HCT116 (cell line): ENCODE data around the gene PACS2. TPM values are rescaled to one million over a fixed set of nuclear protein-coding genes. Genes with fewer than 3 reads are reported as not detected.

Source experiments
- ATAC-seq: fragments of 200-7000 bp; cut with Tn5 transposase; 2 replicates; pipeline ENCODE4 v1.9.1; 2020; ENCODE audit warnings: mild to moderate bottlenecking, moderate library complexity
- BruUV-seq: library from RNA; stranded (reverse); fragments of 400-500 nt; replicated peaks from 2 replicates; lab custom pipeline; 2021; lab: Mats Ljungman, UMichigan
- CTCF ChIA-PET: fragments of 300-600 bp; sonication (Branson Sonifier 250); formaldehyde crosslinking; loops from one replicate; lab custom pipeline; 2021; ENCODE audit warnings: antibody characterized with exemption; lab: Charles Lee
- POLR2A ChIA-PET: fragments of 300-600, 350-600 bp; sonication (Branson Sonifier 250); formaldehyde crosslinking; loops from one replicate; lab custom pipeline; 2021; ENCODE audit warnings: antibody characterized with exemption; lab: Charles Lee
- RAD21 ChIA-PET, 2 experiments: fragments of 300-600 bp; sonication (Branson Sonifier 250); formaldehyde crosslinking; loops; one replicate each; lab custom pipeline; 2023; ENCODE audit warnings: low total read pairs in 2 of 2; ENCODE audit not compliant: uncharacterized antibody in 2 of 2, unreplicated experiment in 2 of 2, low non-redundant PET in 1 of 2; lab: Charles Lee
- DNase-seq: peaks from one replicate; pipeline ENCODE4 v3.0.0-alpha.2; 2010; ENCODE audit warnings: low read depth, low spot score
- H2AFZ ChIP-seq: fragments of 200-600 bp; shearing (Covaris generic), sonication (generic); 2 replicates; pipeline ENCODE4 v1.6.1; 2017; ENCODE audit warnings: low read depth, mixed run types, mixed read lengths, antibody characterized with exemption, low read length; ENCODE audit not compliant: poor library complexity, severe bottlenecking
- H3K27ac ChIP-seq: 2 replicates; pipeline ENCODE4 v1.5.1; 2012; ENCODE audit warnings: low read depth, low read length
- H3K27me3 ChIP-seq: fragments of 200-600 bp; sonication (generic); 2 replicates; pipeline ENCODE4 v1.6.1; 2016; ENCODE audit warnings: mixed run types, low read length, mixed read lengths; ENCODE audit not compliant: insufficient read depth
- H3K36me3 ChIP-seq, 2 experiments: fragments of 200-500 bp in 1 of 2; fragments of 200-600 bp in 1 of 2; sonication (Bioruptor generic) in 1 of 2; sonication (generic) in 1 of 2; 2 replicates each; pipeline versions ENCODE4 v1.5.1 to v1.6.1; 2014 to 2016; ENCODE audit warnings: low read length in 2 of 2, inconsistent platforms in 1 of 2, mixed read lengths in 1 of 2, mixed run types in 1 of 2; ENCODE audit not compliant: insufficient read depth in 2 of 2, control insufficient read depth in 1 of 2
- H3K4me1 ChIP-seq, 2 experiments: fragments of 200-600 bp in 1 of 2; sonication (generic) in 1 of 2; 2 replicates each; pipeline versions ENCODE4 v1.5.1 to v1.6.1; 2012 to 2017; ENCODE audit warnings: low read length in 2 of 2, inconsistent platforms in 1 of 2, mild to moderate bottlenecking in 1 of 2, mixed read lengths in 1 of 2, mixed run types in 1 of 2, moderate library complexity in 1 of 2; ENCODE audit not compliant: insufficient read depth in 2 of 2, control insufficient read depth in 1 of 2
- H3K4me2 ChIP-seq: fragments of 200-600 bp; sonication (generic); 2 replicates; pipeline ENCODE4 v1.6.1; 2017; ENCODE audit warnings: mixed run types, low read length, mixed read lengths
- H3K4me3 ChIP-seq, 2 experiments: fragments of 200-600 bp in 1 of 2; sonication (generic) in 1 of 2; replicated peaks in 1 of 2; 2 replicates each; pipeline ENCODE4 v1.5.1; 2011 to 2016; ENCODE audit warnings: low read length in 2 of 2, control low read depth in 1 of 2, low read depth in 1 of 2, mild to moderate bottlenecking in 1 of 2, mixed read lengths in 1 of 2, mixed run types in 1 of 2
- H3K79me2 ChIP-seq: fragments of 200-600 bp; sonication (generic); 2 replicates; pipeline ENCODE4 v1.6.1; 2017; ENCODE audit warnings: mild to moderate bottlenecking, mixed run types, low read length, moderate library complexity, mixed read lengths; ENCODE audit not compliant: insufficient read depth
- H3K9ac ChIP-seq: fragments of 200-600 bp; sonication (generic); 2 replicates; pipeline ENCODE4 v1.6.1; 2016; ENCODE audit warnings: low read length, mixed read lengths
- H3K9me2 ChIP-seq: fragments of 200-600 bp; sonication (generic), shearing (Covaris generic); 2 replicates; pipeline ENCODE4 v1.6.1; 2017; ENCODE audit warnings: mixed run types, mild to moderate bottlenecking, moderate library complexity; ENCODE audit not compliant: insufficient read depth
- H3K9me3 ChIP-seq, 2 experiments: fragments of 200-500 bp in 1 of 2; fragments of 200-600 bp in 1 of 2; sonication (Bioruptor generic) in 1 of 2; sonication (generic) in 1 of 2; 2 replicates each; pipeline ENCODE4 v1.6.1; 2014 to 2017; ENCODE audit warnings: low read length in 2 of 2, mixed read lengths in 2 of 2, inconsistent platforms in 1 of 2, low read depth in 1 of 2, mild to moderate bottlenecking in 1 of 2, mixed run types in 1 of 2, moderate library complexity in 1 of 2; ENCODE audit not compliant: control insufficient read depth in 1 of 2, insufficient read depth in 1 of 2
- H4K20me1 ChIP-seq: fragments of 200-600 bp; sonication (generic), shearing (Covaris generic); 2 replicates; pipeline ENCODE4 v1.6.1; 2017; ENCODE audit warnings: mixed run types, mild to moderate bottlenecking, moderate library complexity; ENCODE audit not compliant: insufficient read depth
- ATF3 ChIP-seq: IDR thresholded peaks from 2 replicates; pipeline ENCODE4 v1.6.1; 2012
- EZH2phosphoT487 ChIP-seq: fragments of 200-600 bp; IDR thresholded peaks from 2 replicates; pipeline ENCODE4 v1.6.1; 2018; ENCODE audit warnings: antibody characterized with exemption, borderline replicate concordance
- RAD21 ChIP-seq: IDR thresholded peaks from 2 replicates; pipeline ENCODE4 v1.6.1; 2012; ENCODE audit warnings: low read depth, mild to moderate bottlenecking
- TCF7L2 ChIP-seq: IDR thresholded peaks from 2 replicates; pipeline ENCODE4 v1.7.0; 2011; ENCODE audit warnings: borderline replicate concordance, inconsistent platforms; ENCODE audit not compliant: insufficient read depth, insufficient read length; ENCODE audit errors: extremely low read depth
- ZFX ChIP-seq: fragments of 450-650 bp; IDR thresholded peaks from 2 replicates; pipeline ENCODE4 v1.6.1; 2017
- ZNF274 ChIP-seq: fragments of 200-500 bp; sonication (Bioruptor generic); IDR thresholded peaks from 2 replicates; pipeline ENCODE4 v1.6.1; 2014; ENCODE audit warnings: mild to moderate bottlenecking, low read depth, low read length, inconsistent platforms
- intact Hi-C: fragments of 100-400 bp; cut with micrococcal nuclease; formaldehyde crosslinking; loops from 2 replicates; pipeline ENCODE4 v1.10.0; 2022
- total RNA-seq: library from RNA; stranded (reverse); gene quantifications from one replicate; pipeline ENCODE4 v1.2.1, GENCODE V29; 2021; ENCODE audit not compliant: unreplicated experiment
- TF ChIP-seq, protein P1 (sequence below): IDR thresholded peaks from 2 replicates; pipeline ENCODE4 v1.6.1; 2012; ENCODE audit warnings: low read depth

The PACS2 gene
- total RNA-seq, 1 experiment from 2014 or later: 75.5 TPM

DNA sequence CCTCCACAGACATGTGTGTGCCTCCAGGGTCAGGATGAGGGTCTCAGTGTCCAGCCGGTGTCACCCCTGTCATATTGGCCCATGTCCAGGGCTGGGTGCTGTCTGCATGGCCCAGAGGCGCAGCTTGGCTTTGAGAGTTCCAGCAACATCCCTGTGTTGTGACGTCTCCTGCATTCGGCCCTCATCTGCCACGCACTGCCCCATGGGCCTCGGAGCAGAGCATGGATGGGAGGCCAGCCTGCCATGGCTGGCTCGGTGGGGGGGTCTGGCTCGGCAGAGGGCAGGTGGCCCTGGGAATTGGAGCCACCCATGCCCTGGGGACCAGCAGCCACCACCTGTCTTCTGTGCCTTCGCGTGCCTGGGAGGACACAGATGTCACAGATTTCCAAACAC lies 73.0 kb downstream of the PACS2 start:
- ChIA-PET CTCF (no interaction called here), POLR2A (no interaction called here), RAD21 (no interaction called here)
- Histone ChIP-seq H3K4me3 (no peak overlapping the region), H3K9ac (no peak overlapping the region), H3K27me3 (no peaks in the 10 kb centered on the region), H2AFZ (no peak overlapping the region), H3K9me3 (no peaks in the 10 kb centered on the region), H4K20me1 (no peaks in the 10 kb centered on the region), H3K36me3 (no peaks in the 10 kb centered on the region), H3K79me2 (no peaks in the 10 kb centered on the region), H3K9me2 (no peaks in the 10 kb centered on the region), H3K27ac (no peak overlapping the region; the same call in 1 of the 2 replicates), H3K4me2 (no peak overlapping the region)
- no TSS peak for BruUV-seq
- intact Hi-C loops: no loop called here
- no peak for DNase-seq
- TF ChIP-seq RAD21 (no peak), TCF7L2 (no peak), EZH2phosphoT487 (no peak), ZFX (no peak), ZNF274 (no peak), ATF3 (no peak)
- TF ChIP-seq, protein P1, sequence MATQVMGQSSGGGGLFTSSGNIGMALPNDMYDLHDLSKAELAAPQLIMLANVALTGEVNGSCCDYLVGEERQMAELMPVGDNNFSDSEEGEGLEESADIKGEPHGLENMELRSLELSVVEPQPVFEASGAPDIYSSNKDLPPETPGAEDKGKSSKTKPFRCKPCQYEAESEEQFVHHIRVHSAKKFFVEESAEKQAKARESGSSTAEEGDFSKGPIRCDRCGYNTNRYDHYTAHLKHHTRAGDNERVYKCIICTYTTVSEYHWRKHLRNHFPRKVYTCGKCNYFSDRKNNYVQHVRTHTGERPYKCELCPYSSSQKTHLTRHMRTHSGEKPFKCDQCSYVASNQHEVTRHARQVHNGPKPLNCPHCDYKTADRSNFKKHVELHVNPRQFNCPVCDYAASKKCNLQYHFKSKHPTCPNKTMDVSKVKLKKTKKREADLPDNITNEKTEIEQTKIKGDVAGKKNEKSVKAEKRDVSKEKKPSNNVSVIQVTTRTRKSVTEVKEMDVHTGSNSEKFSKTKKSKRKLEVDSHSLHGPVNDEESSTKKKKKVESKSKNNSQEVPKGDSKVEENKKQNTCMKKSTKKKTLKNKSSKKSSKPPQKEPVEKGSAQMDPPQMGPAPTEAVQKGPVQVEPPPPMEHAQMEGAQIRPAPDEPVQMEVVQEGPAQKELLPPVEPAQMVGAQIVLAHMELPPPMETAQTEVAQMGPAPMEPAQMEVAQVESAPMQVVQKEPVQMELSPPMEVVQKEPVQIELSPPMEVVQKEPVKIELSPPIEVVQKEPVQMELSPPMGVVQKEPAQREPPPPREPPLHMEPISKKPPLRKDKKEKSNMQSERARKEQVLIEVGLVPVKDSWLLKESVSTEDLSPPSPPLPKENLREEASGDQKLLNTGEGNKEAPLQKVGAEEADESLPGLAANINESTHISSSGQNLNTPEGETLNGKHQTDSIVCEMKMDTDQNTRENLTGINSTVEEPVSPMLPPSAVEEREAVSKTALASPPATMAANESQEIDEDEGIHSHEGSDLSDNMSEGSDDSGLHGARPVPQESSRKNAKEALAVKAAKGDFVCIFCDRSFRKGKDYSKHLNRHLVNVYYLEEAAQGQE: no peak
- TF ChIP-seq, all 23 proteins: peak for 0
- ATAC-seq: no peak
- no peaks in the 10 kb centered on the region for H3K4me1 ChIP-seq
